HL-60 (cell line): ENCODE data around the gene RIN1.

Experiments used
- CTCF ChIP-seq: IDR thresholded peaks from one replicate; pipeline ENCODE4 v1.5.1; 2011; ENCODE audit warnings: low read length, control low read depth, inconsistent platforms; ENCODE audit not compliant: insufficient read depth
- POLR2AphosphoS5 ChIP-seq: IDR thresholded peaks from 2 replicates; pipeline ENCODE4 v1.6.1; 2012; ENCODE audit warnings: low read depth
- SPI1 ChIP-seq: IDR thresholded peaks from 2 replicates; pipeline ENCODE4 v1.6.1; 2012; ENCODE audit warnings: low read depth, mild to moderate bottlenecking, borderline replicate concordance

GRCh38 chr11:66292543-66293332, 43.5 kb downstream of the RIN1 start:
- no peak for TF ChIP-seq CTCF
- TF ChIP-seq POLR2AphosphoS5 = no peak
- no peak for TF ChIP-seq SPI1
